ENCODE results near the gene DIRAS1.
"Not testable (repeated sequence)": the region's sequence is repeated elsewhere in the genome, so short reads cannot be mapped to it uniquely, and the experiment has no call there.

The DIRAS1 gene

GRCh38 chr19:2703691-2704216 is 17.4 kb downstream of the DIRAS1 start:
- DNase-seq: no peak

- no peak for DNase-seq
These were observed 18.1 kb downstream of the DIRAS1 start for GRCh38 chr19:2703077-2703437.

- peak; percentile 66 to 80 for DNase-seq
These were observed 18.7 kb downstream of the DIRAS1 start, which contains the start of gene GNG7 for GRCh38 chr19:2702170-2703076. TSS of gene GNG7 (minus strand) at chr19:2702694. CDS start at chr19:2520688, 182,006 bp downstream.

GRCh38 chr19:2701361-2702169 is 19.6 kb downstream of the DIRAS1 start:
- no peak for DNase-seq

- no peak for DNase-seq
These were observed 20.4 kb downstream of the DIRAS1 start for GRCh38 chr19:2700660-2701360.

GRCh38 chr19:2699413-2700140 is 21.6 kb downstream of the DIRAS1 start:
- no peak for DNase-seq

- no peak for DNase-seq
These were observed 27.0 kb downstream of the DIRAS1 start for GRCh38 chr19:2694196-2694595.

GRCh38 chr19:2693492-2694160 is 27.5 kb downstream of the DIRAS1 start:
- no peak for DNase-seq

- no peak for DNase-seq
These were observed 29.2 kb downstream of the DIRAS1 start for GRCh38 chr19:2691951-2692350.

- no peak for DNase-seq
These were observed 30.3 kb downstream of the DIRAS1 start for GRCh38 chr19:2690856-2691255.

GRCh38 chr19:2686360-2686759 is 34.8 kb downstream of the DIRAS1 start:
- DNase-seq: no peak

GRCh38 chr19:2685204-2685704 is 35.9 kb downstream of the DIRAS1 start:
- no peak for DNase-seq

- DNase-seq: no peak
These were observed 37.7 kb downstream of the DIRAS1 start for GRCh38 chr19:2683430-2684003.

GRCh38 chr19:2680808-2681207 is 40.4 kb downstream of the DIRAS1 start:
- no peak for DNase-seq

GRCh38 chr19:2679439-2679838 is 41.7 kb downstream of the DIRAS1 start:
- DNase-seq: no peak

- not testable (repeated sequence) for DNase-seq
These were observed 42.2 kb downstream of the DIRAS1 start for GRCh38 chr19:2678948-2679347.

GRCh38 chr19:2678044-2678671 is 43.0 kb downstream of the DIRAS1 start:
- no peak for DNase-seq

- no peak for DNase-seq
These were observed 44.3 kb downstream of the DIRAS1 start for GRCh38 chr19:2676823-2677222.

- no peak for DNase-seq
These were observed 45.3 kb downstream of the DIRAS1 start for GRCh38 chr19:2675892-2676291.

- no peak for DNase-seq
These were observed 51.0 kb downstream of the DIRAS1 start for GRCh38 chr19:2670217-2670616.

Data from NCI-H2081 (cell line).